H1 (cell line): ENCODE measurements around the gene DMWD. TPM values are rescaled to one million over a fixed set of nuclear protein-coding genes. Genes with fewer than 3 reads are reported as not detected.
A peak's percentile ranks its signal among the peaks of the same experiment; 100 is the strongest.

Experiments used
- BACH1 ChIP-seq: IDR thresholded peaks from 2 replicates; pipeline ENCODE4 v1.6.1; 2012; ENCODE audit warnings: low read length, improper control_type of control experiment
- BCL11A ChIP-seq, 2 experiments: IDR thresholded peaks; one replicate each; pipeline ENCODE4 v1.6.1; 2011; ENCODE audit warnings: low read depth in 2 of 2, low read length in 2 of 2, mild to moderate bottlenecking in 2 of 2
- CBX8 ChIP-seq: fragments of 300-800, 300-1000 bp; sonication (generic); IDR thresholded peaks from 2 replicates; pipeline ENCODE4 v1.7.1; 2016; ENCODE audit warnings: low read depth, low read length, borderline replicate concordance
- CEBPB ChIP-seq: IDR thresholded peaks from 2 replicates; pipeline ENCODE4 v1.6.1; 2012; ENCODE audit warnings: low read depth, low read length
- EZH2 ChIP-seq: fragments of 200-600 bp; sonication (generic); IDR thresholded peaks from 2 replicates; pipeline ENCODE4 v1.7.1; 2012; ENCODE audit warnings: low read depth, mild to moderate bottlenecking, moderate library complexity, low read length, inconsistent platforms; ENCODE audit not compliant: severe bottlenecking
- FOSL1 ChIP-seq: IDR thresholded peaks from 2 replicates; pipeline ENCODE4 v1.6.1; 2011; ENCODE audit warnings: mild to moderate bottlenecking, low read depth, low read length, moderate library complexity; ENCODE audit not compliant: insufficient read depth
- HDAC6 ChIP-seq: IDR thresholded peaks from one replicate; pipeline ENCODE4 v1.7.1; 2012; ENCODE audit warnings: low read depth, mild to moderate bottlenecking, inconsistent platforms, low read length, moderate library complexity
- JUN ChIP-seq: IDR thresholded peaks from 2 replicates; pipeline ENCODE4 v1.6.1; 2011; ENCODE audit warnings: low read depth, mild to moderate bottlenecking, improper control_type of control experiment, low read length
- NRF1 ChIP-seq: IDR thresholded peaks from 2 replicates; pipeline ENCODE4 v1.6.1; 2011; ENCODE audit warnings: mild to moderate bottlenecking, low read depth, low read length, improper control_type of control experiment
- POU5F1 ChIP-seq: IDR thresholded peaks from 2 replicates; pipeline ENCODE4 v1.6.1; 2011; ENCODE audit warnings: low read depth, mild to moderate bottlenecking, low read length, moderate library complexity
- RBBP5 ChIP-seq: IDR thresholded peaks from 2 replicates; pipeline ENCODE4 v1.7.1; 2012; ENCODE audit warnings: low read depth, mild to moderate bottlenecking, inconsistent platforms, low read length, moderate library complexity, borderline replicate concordance
- RXRA ChIP-seq: IDR thresholded peaks from 2 replicates; pipeline ENCODE4 v1.6.1; 2011; ENCODE audit warnings: low read depth, mild to moderate bottlenecking, low read length, moderate library complexity; ENCODE audit not compliant: insufficient read depth
- SIRT6 ChIP-seq: IDR thresholded peaks from one replicate; pipeline ENCODE4 v1.7.1; 2012; ENCODE audit warnings: low read length, inconsistent platforms
- TBP ChIP-seq: IDR thresholded peaks from 2 replicates; pipeline ENCODE4 v1.6.1; 2011; ENCODE audit warnings: low read depth, low read length, improper control_type of control experiment
- TCF12 ChIP-seq: IDR thresholded peaks from 2 replicates; pipeline ENCODE4 v1.6.1; 2011; ENCODE audit warnings: low read depth, mild to moderate bottlenecking, low read length
- TEAD4 ChIP-seq: IDR thresholded peaks from 2 replicates; pipeline ENCODE4 v1.6.1; 2012; ENCODE audit warnings: low read depth, low read length, inconsistent platforms, mixed read lengths
- YY1 ChIP-seq: IDR thresholded peaks from 2 replicates; pipeline ENCODE4 v1.6.1; 2011; ENCODE audit warnings: low read depth, mild to moderate bottlenecking, low read length
- polyA plus RNA-seq, 7 experiments: library from polyadenylated mRNA; depleted of rRNA in 3 of 7; stranded (reverse) in 5 of 7; unstranded in 2 of 7; fragments of >200 nt in 5 of 7; fragments of 200-250 nt in 2 of 7; gene quantifications; 1 replicate in 5 of 7; 2 replicates in 1 of 7; 4 replicates in 1 of 7; pipeline versions ENCODE4 v1.2.1 to v1.2.3, GENCODE V29; 2011 to 2013; ENCODE audit warnings: missing spikeins in 2 of 7, mixed read lengths in 2 of 7
- total RNA-seq: library from RNA; stranded (reverse); fragmentation: NEBNext Ultra II Directional; extraction: Animal tissue kit (Norgen Biotek cat#: 25700); gene quantifications from 2 replicates; pipeline ENCODE4 v1.2.1, GENCODE V29; 2021
- TF ChIP-seq, protein P1 (sequence below), 3 experiments: IDR thresholded peaks; 1 replicate in 2 of 3; 2 replicates in 1 of 3; pipeline versions ENCODE4 v1.5.1 to v1.6.1; 2011; ENCODE audit warnings: low read length in 3 of 3, mild to moderate bottlenecking in 3 of 3, inconsistent platforms in 2 of 3, low read depth in 1 of 3, moderate library complexity in 1 of 3; ENCODE audit not compliant: insufficient read depth in 1 of 3; ENCODE audit errors: control extremely low read depth in 1 of 3
- TF ChIP-seq, protein P2 (sequence below): IDR thresholded peaks from 2 replicates; pipeline ENCODE4 v1.6.1; 2012; ENCODE audit warnings: inconsistent platforms

DMWD gene
- total and polyA plus RNA-seq, 2 of the 8 experiments (the other 6 are each of a cell fraction or from before 2014, with no cell fraction given) = 13.6 to 41.0 TPM

DNA sequence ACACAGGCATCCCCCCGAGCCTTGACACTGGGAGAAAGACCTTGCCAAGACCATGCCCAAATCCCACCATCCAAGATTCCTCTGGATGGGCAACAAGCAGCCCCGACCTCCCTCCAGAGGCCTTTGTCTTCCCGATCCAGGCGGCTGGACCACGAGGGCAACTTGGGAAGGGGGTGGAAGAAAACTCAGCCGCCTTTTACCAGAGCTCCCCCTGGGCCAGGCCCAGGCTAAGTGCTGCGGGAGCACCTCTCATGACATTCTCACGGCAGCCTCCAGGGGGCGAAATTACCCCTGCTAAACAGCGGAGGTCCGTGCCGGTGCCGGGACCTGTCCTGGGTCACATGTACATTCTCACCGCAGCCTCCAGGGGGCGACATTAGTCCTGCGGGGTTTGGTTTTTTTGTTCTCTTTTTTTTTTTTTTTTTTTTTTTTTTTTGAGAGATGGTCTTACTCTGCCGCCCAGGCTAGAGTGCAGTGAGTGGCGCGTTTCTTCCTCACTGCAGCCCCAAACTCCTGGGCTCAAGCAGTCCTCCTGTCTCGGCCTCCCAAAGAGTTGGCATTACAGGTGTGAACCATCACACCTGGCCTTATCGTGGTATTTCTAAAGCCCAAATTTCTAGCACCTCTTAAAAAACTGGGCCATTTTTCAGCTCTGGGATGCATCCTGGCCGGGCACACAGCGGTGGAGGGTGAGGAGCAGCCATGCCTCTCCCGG, 24.5 kb upstream of the DMWD start (continued):
- TF ChIP-seq RBBP5 (0 out of 2 replicates have a peak, but pooled peaks have one; percentile 10), RXRA (0 out of 2 replicates have a peak, but pooled peaks have one; percentile 35), TEAD4 (peak; percentile 58; the same call in 1 of the 2 replicates), POU5F1 (no peak), BCL11A (IDR thresholded peaks at IDR 0.05; ENCODE audit: low read depth in 2 of 2, low read length in 2 of 2) (no peak), BACH1 (no peak), YY1 (0 out of 2 replicates have a peak, but pooled peaks have one; percentile 13), TCF12 (0 out of 2 replicates have a peak, but pooled peaks have one; percentile 27), FOSL1 (no peak), NRF1 (no peak), CEBPB (no peak; the same call in 1 of the 2 replicates), SIRT6 (no peak), EZH2 (no peak), JUN (0 out of 2 replicates have a peak, but pooled peaks have one; percentile 26), TBP (peak; percentile 42), CBX8 (no peak), HDAC6 (no peak)
- TF ChIP-seq, protein P1, sequence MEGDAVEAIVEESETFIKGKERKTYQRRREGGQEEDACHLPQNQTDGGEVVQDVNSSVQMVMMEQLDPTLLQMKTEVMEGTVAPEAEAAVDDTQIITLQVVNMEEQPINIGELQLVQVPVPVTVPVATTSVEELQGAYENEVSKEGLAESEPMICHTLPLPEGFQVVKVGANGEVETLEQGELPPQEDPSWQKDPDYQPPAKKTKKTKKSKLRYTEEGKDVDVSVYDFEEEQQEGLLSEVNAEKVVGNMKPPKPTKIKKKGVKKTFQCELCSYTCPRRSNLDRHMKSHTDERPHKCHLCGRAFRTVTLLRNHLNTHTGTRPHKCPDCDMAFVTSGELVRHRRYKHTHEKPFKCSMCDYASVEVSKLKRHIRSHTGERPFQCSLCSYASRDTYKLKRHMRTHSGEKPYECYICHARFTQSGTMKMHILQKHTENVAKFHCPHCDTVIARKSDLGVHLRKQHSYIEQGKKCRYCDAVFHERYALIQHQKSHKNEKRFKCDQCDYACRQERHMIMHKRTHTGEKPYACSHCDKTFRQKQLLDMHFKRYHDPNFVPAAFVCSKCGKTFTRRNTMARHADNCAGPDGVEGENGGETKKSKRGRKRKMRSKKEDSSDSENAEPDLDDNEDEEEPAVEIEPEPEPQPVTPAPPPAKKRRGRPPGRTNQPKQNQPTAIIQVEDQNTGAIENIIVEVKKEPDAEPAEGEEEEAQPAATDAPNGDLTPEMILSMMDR (IDR thresholded peaks at IDR 0.05; ENCODE audit: control extremely low read depth in 1 of 3, insufficient read depth in 1 of 3, low read depth in 1 of 3, low read length in 3 of 3) = peak; percentile 97 to 99 (median 99)
- TF ChIP-seq, protein P2, sequence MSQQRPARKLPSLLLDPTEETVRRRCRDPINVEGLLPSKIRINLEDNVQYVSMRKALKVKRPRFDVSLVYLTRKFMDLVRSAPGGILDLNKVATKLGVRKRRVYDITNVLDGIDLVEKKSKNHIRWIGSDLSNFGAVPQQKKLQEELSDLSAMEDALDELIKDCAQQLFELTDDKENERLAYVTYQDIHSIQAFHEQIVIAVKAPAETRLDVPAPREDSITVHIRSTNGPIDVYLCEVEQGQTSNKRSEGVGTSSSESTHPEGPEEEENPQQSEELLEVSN = no peak
